ENCODE measurements around the gene GBGT1.

GBGT1 gene

GRCh38 chr9:133160742-133161546 is 2.8 kb downstream of the GBGT1 start:
- DNase-seq = peak; percentile 23

GRCh38 chr9:133158695-133159094 is 5.0 kb downstream of the GBGT1 start:
- DNase-seq = peak; percentile 17

GRCh38 chr9:133155156-133155555 is 8.6 kb downstream of the GBGT1 start:
- DNase-seq = peak; percentile 11

- no peak for DNase-seq
Observed at GRCh38 chr9:133154097-133154989, 9.4 kb downstream of the GBGT1 start.

GRCh38 chr9:133153227-133154096 is 10.3 kb downstream of the GBGT1 start:
- DNase-seq = no peak

GRCh38 chr9:133151601-133152525 is 11.9 kb downstream of the GBGT1 start:
- no peak for DNase-seq

- no peak for DNase-seq
Observed at GRCh38 chr9:133151041-133151440, 12.7 kb downstream of the GBGT1 start.

GRCh38 chr9:133149130-133150015 is 14.3 kb downstream of the GBGT1 start:
- peak; percentile 89 for DNase-seq

GRCh38 chr9:133148199-133149129 is 15.2 kb downstream of the GBGT1 start:
- no peak for DNase-seq

- DNase-seq = peak; percentile 74
Observed at GRCh38 chr9:133147412-133148198, 16.1 kb downstream of the GBGT1 start.

- no peak for DNase-seq
Observed at GRCh38 chr9:133146746-133147411, 16.8 kb downstream of the GBGT1 start.

GRCh38 chr9:133144904-133145851 is 18.5 kb downstream of the GBGT1 start:
- DNase-seq = no peak

GRCh38 chr9:133144142-133144903 is 19.4 kb downstream of the GBGT1 start:
- DNase-seq = peak; percentile 81

GRCh38 chr9:133143639-133144141 is 20.0 kb downstream of the GBGT1 start:
- no peak for DNase-seq

GRCh38 chr9:133142684-133143622 is 20.8 kb downstream of the GBGT1 start:
- no peak for DNase-seq
